ENCODE measurements around the gene SSTR3. TPM values are rescaled to one million over a fixed set of nuclear protein-coding genes. Genes with fewer than 3 reads are reported as not detected.

SSTR3 gene
- total and polyA plus RNA-seq, 9 of the 15 experiments (the other 6 are each of a cell fraction or from before 2014, with no cell fraction given): 0.03 TPM; not detected in 8

GRCh38 chr22:37244114-37244921 is 32.0 kb upstream of the SSTR3 start, which contains the start of gene RAC2 (continued):
- TF ChIP-seq RCOR1 (IDR thresholded peaks at IDR 0.05; ENCODE audit: borderline replicate concordance in 1 of 2, low read depth in 2 of 2, low read length in 2 of 2) (peak in 1 of 2 experiments; percentile 68; a peak in 2 of 4 replicates), ZNF175 (CRISPR knock-in tag; IDR thresholded peaks at IDR 0.05; ENCODE audit: low read depth) (no peak), CTCF (IDR thresholded peaks at IDR 0.05 in 2 of 3, conservative IDR thresholded peaks at IDR 0.05 in 1 of 3; ENCODE audit: insufficient read depth in 2 of 3, low read depth in 1 of 3, low read length in 3 of 3) (no peak), POLR2A (conservative IDR thresholded peaks at IDR 0.05) (peak; percentile 78), RBM25 (IDR thresholded peaks at IDR 0.05; ENCODE audit: low read depth, low read length, severe bottlenecking) (peak; percentile 57), ZNF830 (CRISPR knock-in tag; IDR thresholded peaks at IDR 0.05) (no peak), NR0B1 (IDR thresholded peaks at IDR 0.05; ENCODE audit: partially characterized antibody) (no peak), IFI16 (CRISPR knock-in tag; IDR thresholded peaks at IDR 0.05) (no peak), STAT5A (IDR thresholded peaks at IDR 0.05; ENCODE audit: borderline replicate concordance, low read length) (no peak), ZBTB5 (IDR thresholded peaks at IDR 0.05) (peak; percentile 96)

Measured in K562 (cell line).